Keratinocyte (primary cell): Measurements from ENCODE around the gene GNS. TPM values are rescaled to one million over a fixed set of nuclear protein-coding genes. Genes with fewer than 3 reads are reported as not detected.

Source experiments
- DNase-seq: peaks from one replicate; pipeline ENCODE4 v3.0.0-alpha.2; 2011; ENCODE audit warnings: low read depth, missing footprints, low spot score
- FAIRE-seq: peaks from 2 replicates; lab custom pipeline; 2011; peaks lifted over from hg19 to GRCh38; lab: Jason Lieb, UNC
- H2AFZ ChIP-seq: 2 replicates; pipeline ENCODE4 v1.6.0; 2012; ENCODE audit warnings: low read length, control low read depth, inconsistent platforms; ENCODE audit not compliant: control insufficient read depth
- H3K27ac ChIP-seq: 2 replicates; pipeline ENCODE4 v1.5.1; 2011; ENCODE audit warnings: low read length; ENCODE audit not compliant: control insufficient read depth, insufficient read depth
- H3K27me3 ChIP-seq: 3 replicates; pipeline ENCODE4 v1.6.0; 2011; ENCODE audit warnings: low read length; ENCODE audit not compliant: control insufficient read depth, insufficient read depth; ENCODE audit errors: extremely low read depth
- H3K36me3 ChIP-seq, 2 experiments: 2 replicates in 1 of 2; 3 replicates in 1 of 2; pipeline ENCODE4 v1.5.1; 2011; ENCODE audit warnings: low read length in 2 of 2, mild to moderate bottlenecking in 1 of 2; ENCODE audit not compliant: control insufficient read depth in 2 of 2, insufficient read depth in 2 of 2; ENCODE audit errors: extremely low read depth in 1 of 2
- H3K4me1 ChIP-seq: 3 replicates; pipeline ENCODE4 v1.5.1; 2011; ENCODE audit warnings: low read length; ENCODE audit not compliant: control insufficient read depth, insufficient read depth; ENCODE audit errors: extremely low read depth
- H3K4me2 ChIP-seq: 3 replicates; pipeline ENCODE4 v1.6.0; 2011; ENCODE audit warnings: low read depth, low read length; ENCODE audit not compliant: control insufficient read depth, insufficient read depth; ENCODE audit errors: extremely low read depth
- H3K4me3 ChIP-seq, 3 experiments: fragments of 200-600 bp in 1 of 3; sonication (generic) in 1 of 3; 2 replicates in 2 of 3; 3 replicates in 1 of 3; pipeline ENCODE4 v1.5.1; 2011 to 2016; ENCODE audit warnings: low read length in 3 of 3, mild to moderate bottlenecking in 3 of 3, control low read depth in 2 of 3, inconsistent platforms in 1 of 3, low read depth in 1 of 3, mixed read lengths in 1 of 3, mixed run types in 1 of 3, moderate library complexity in 1 of 3; ENCODE audit not compliant: control insufficient read depth in 2 of 3, insufficient read depth in 2 of 3; ENCODE audit errors: extremely low read depth in 1 of 3
- H3K79me2 ChIP-seq: 2 replicates; pipeline ENCODE4 v1.6.0; 2012; ENCODE audit warnings: low read length; ENCODE audit not compliant: control insufficient read depth, insufficient read depth
- H3K9ac ChIP-seq: 3 replicates; pipeline ENCODE4 v1.6.0; 2011; ENCODE audit warnings: low read length; ENCODE audit not compliant: control insufficient read depth, insufficient read depth; ENCODE audit errors: extremely low read depth
- H3K9me1 ChIP-seq: 3 replicates; pipeline ENCODE4 v1.6.0; 2011; ENCODE audit warnings: low read length; ENCODE audit not compliant: control insufficient read depth, insufficient read depth; ENCODE audit errors: extremely low read depth
- H3K9me3 ChIP-seq: 2 replicates; pipeline ENCODE4 v1.5.1; 2012; ENCODE audit warnings: low read depth, low read length; ENCODE audit not compliant: control insufficient read depth
- H4K20me1 ChIP-seq: 3 replicates; pipeline ENCODE4 v1.6.0; 2011; ENCODE audit warnings: low read length; ENCODE audit not compliant: control insufficient read depth, insufficient read depth; ENCODE audit errors: extremely low read depth
- EZH2 ChIP-seq: IDR thresholded peaks from one replicate; pipeline ENCODE4 v1.6.1; 2012; ENCODE audit warnings: inconsistent platforms, mild to moderate bottlenecking, low read length, moderate library complexity
- dilution Hi-C: fragments of 300-500 bp; cut with MboI; formaldehyde crosslinking; loops from one replicate; pipeline ENCODE4 v1.7.0; 2020; ENCODE audit warnings: low sequenced_read_pairs; ENCODE audit not compliant: extremely low pct_ligation_motif_present
- polyA plus RNA-seq, 5 experiments: library from polyadenylated mRNA; depleted of rRNA in 3 of 5; stranded (reverse) in 3 of 5; stranded (forward) in 1 of 5; unstranded in 1 of 5; fragments of >200 nt; gene quantifications; 1 replicate in 1 of 5; 2 replicates in 3 of 5; 3 replicates in 1 of 5; pipeline versions ENCODE4 v1.2.1 to v1.2.3, GENCODE V29; 2011 to 2012; ENCODE audit warnings: missing spikeins in 2 of 5, low read depth in 1 of 5, low replicate concordance in 1 of 5
- TF ChIP-seq, protein P1 (sequence below), 3 experiments: IDR thresholded peaks in 1 of 3; conservative IDR thresholded peaks in 1 of 3; optimal IDR thresholded peaks in 1 of 3; 2 replicates in 2 of 3; 3 replicates in 1 of 3; pipeline versions ENCODE3 to v1.5.1; 2011; ENCODE audit warnings: low read length in 3 of 3, mild to moderate bottlenecking in 3 of 3, moderate library complexity in 2 of 3, control low read depth in 1 of 3, inconsistent platforms in 1 of 3; ENCODE audit not compliant: insufficient read depth in 2 of 3; ENCODE audit errors: extremely low read depth in 1 of 3

Gene GNS
- polyA plus RNA-seq, 1 donor (not counting 4 experiments of a cell fraction or from before 2014, with no cell fraction given), result 57.8 TPM

DNA sequence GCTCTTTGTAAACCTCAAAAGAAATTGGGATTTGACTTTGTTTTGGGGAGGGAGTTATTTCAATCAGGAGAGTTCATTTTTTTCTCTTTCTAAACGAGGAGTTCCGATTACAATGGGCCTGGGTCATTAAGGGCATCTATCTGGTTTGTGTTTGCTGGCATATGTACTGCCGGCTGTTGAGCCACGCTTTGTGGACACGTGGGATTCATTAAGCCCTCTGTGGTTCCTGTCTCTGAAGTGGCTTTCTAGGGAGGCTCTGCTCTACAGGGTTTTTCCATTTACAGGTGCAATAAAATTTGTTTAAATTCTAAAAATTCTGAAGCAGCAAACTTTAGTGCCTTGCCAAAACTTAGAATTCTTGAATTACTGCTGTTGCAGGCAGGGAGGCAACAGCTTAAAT is 57.9 kb downstream of the GNS start:
- H3K9me3 ChIP-seq, result no peaks in the 10 kb centered on the region
- dilution Hi-C loops, result no loop called here
- no peak overlapping the region for H2AFZ ChIP-seq
- H3K9ac ChIP-seq, result no peak overlapping the region
- no peak overlapping the region for H3K4me3 ChIP-seq
- no peak overlapping the region for H3K4me2 ChIP-seq
- no peaks in the 10 kb centered on the region for H4K20me1 ChIP-seq
- DNase-seq, result no peak
- H3K27me3 ChIP-seq, result no peaks in the 10 kb centered on the region
- H3K36me3 ChIP-seq, result no peaks in the 10 kb centered on the region
- no peaks in the 10 kb centered on the region for H3K9me1 ChIP-seq
- no peaks in the 10 kb centered on the region for H3K4me1 ChIP-seq
- FAIRE-seq, result no peak
- no peak overlapping the region for H3K27ac ChIP-seq
- TF ChIP-seq, protein P1, sequence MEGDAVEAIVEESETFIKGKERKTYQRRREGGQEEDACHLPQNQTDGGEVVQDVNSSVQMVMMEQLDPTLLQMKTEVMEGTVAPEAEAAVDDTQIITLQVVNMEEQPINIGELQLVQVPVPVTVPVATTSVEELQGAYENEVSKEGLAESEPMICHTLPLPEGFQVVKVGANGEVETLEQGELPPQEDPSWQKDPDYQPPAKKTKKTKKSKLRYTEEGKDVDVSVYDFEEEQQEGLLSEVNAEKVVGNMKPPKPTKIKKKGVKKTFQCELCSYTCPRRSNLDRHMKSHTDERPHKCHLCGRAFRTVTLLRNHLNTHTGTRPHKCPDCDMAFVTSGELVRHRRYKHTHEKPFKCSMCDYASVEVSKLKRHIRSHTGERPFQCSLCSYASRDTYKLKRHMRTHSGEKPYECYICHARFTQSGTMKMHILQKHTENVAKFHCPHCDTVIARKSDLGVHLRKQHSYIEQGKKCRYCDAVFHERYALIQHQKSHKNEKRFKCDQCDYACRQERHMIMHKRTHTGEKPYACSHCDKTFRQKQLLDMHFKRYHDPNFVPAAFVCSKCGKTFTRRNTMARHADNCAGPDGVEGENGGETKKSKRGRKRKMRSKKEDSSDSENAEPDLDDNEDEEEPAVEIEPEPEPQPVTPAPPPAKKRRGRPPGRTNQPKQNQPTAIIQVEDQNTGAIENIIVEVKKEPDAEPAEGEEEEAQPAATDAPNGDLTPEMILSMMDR (optimal IDR thresholded peaks at IDR 0.05 in 1 of 3, IDR thresholded peaks at IDR 0.05 in 1 of 3, conservative IDR thresholded peaks at IDR 0.05 in 1 of 3; ENCODE audit: extremely low read depth in 1 of 3, insufficient read depth in 2 of 3, low read length in 3 of 3), result no peak
- no peak for TF ChIP-seq EZH2
- H3K79me2 ChIP-seq, result no peaks in the 10 kb centered on the region

DNA sequence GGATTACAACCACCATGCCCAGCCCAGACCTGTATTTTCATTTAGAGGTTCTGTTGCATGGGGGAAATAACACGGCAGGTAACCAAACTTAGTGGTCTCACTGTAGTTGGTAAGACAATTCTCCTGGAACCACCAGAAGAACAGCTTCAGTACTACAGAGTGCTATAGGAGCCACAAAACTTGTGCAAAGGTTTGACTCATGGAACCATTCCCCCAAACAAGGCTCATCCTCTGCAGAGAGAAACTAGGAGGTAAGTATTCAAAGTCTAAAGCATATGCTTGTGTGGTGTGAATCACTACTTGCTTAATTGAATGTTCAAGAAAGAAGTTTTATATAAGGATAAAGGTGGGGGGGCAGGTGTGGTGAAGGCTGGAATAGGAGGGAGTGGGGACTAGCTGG is 58.7 kb downstream of the GNS start:
- Histone ChIP-seq H3K9me3 (no peaks in the 10 kb centered on the region), H3K4me2 (no peak overlapping the region), H3K9ac (no peak overlapping the region), H2AFZ (no peak overlapping the region), H3K4me3 (no peak overlapping the region), H3K79me2 (no peaks in the 10 kb centered on the region), H3K36me3 (no peaks in the 10 kb centered on the region), H3K27ac (no peak overlapping the region), H3K27me3 (no peaks in the 10 kb centered on the region), H3K4me1 (no peaks in the 10 kb centered on the region), H4K20me1 (no peaks in the 10 kb centered on the region), H3K9me1 (no peaks in the 10 kb centered on the region)
- no peak for TF ChIP-seq EZH2
- TF ChIP-seq, protein P1 (optimal IDR thresholded peaks at IDR 0.05 in 1 of 3, IDR thresholded peaks at IDR 0.05 in 1 of 3, conservative IDR thresholded peaks at IDR 0.05 in 1 of 3; ENCODE audit: extremely low read depth in 1 of 3, insufficient read depth in 2 of 3, low read length in 3 of 3), result no peak
- FAIRE-seq (no peak), DNase-seq (no peak)
- dilution Hi-C loops, result no loop called here
